T47D (cell line): ENCODE data around the gene KIF21A.
A peak's percentile ranks its signal among the peaks of the same experiment; 100 is the strongest.
"Not testable (repeated sequence)": the region's sequence is repeated elsewhere in the genome, so short reads cannot be mapped to it uniquely, and the experiment has no call there.

Experiments
- DNase-seq, 2 experiments: peaks; one replicate each; pipeline versions ENCODE4 v3.0.0 to v3.0.0-alpha.2; 2011 to 2012; ENCODE audit warnings: low read depth in 1 of 2, low spot score in 1 of 2
- JUND ChIP-seq: IDR thresholded peaks from 2 replicates; pipeline ENCODE4 v1.6.1; 2012; ENCODE audit warnings: low read depth
- in situ Hi-C: cut with HindIII; loops from 2 replicates; pipeline ENCODE4 v1.10.0; 2016; ENCODE audit warnings: low sequenced_read_pairs, low pct_unique_long_range_greater_than_20kb

KIF21A gene

DNA sequence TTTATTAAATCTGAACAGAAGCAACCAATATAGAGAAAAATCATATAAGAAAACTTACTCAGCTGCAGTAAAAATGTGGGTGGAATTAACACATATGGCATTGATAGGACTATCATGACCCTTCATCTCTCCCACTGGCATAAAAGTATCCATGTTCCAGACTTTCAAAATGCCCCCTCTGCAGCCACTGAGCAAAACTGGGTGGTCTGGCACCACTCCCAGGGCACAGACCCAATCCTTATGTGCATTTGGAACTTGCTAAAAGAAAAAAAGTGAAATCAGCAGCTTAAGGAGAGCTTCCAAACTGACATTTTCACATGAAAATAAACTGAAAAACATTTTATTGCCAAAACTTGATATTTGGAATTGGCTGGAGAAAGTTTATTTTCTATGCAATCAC, 141.5 kb downstream of the KIF21A start:
- TF ChIP-seq JUND, result no peak
- no peak for DNase-seq
- in situ Hi-C loops, result no loop called here

GRCh38 chr12:39300799-39301198, 142.1 kb downstream of the KIF21A start:
- in situ Hi-C loops, result no loop called here
- DNase-seq, result no peak
- TF ChIP-seq JUND, result no peak

DNA sequence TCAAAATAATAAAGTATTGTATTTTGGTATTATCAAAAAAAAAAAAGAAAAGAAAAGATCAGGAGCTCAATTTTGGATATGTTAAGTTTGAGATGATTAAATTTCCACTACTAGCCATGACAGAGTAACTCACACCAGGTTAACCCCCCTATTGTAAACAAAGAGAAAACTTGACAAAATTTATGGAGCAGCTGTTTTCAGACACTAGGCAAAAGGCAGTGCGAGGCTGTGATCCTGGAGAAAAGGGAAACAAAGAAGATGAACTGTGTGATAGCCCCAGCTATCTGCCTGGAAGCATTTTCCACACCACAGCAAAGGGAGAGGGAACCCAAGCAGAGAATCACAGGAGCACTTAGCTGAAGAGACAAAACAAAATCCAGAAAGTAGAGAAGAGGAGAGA, 145.0 kb downstream of the KIF21A start:
- in situ Hi-C loops, result no loop called here
- no peak for DNase-seq
- no peak for TF ChIP-seq JUND

- in situ Hi-C loops, result no loop called here
- no peak for DNase-seq
- no peak for TF ChIP-seq JUND
These were observed 146.4 kb downstream of the KIF21A start for GRCh38 chr12:39296496-39296895.

GRCh38 chr12:39295593-39295992, 147.3 kb downstream of the KIF21A start:
- in situ Hi-C loops, DNase-seq: not testable (repeated sequence)

- DNase-seq, result no peak
- in situ Hi-C loops, result no loop called here
- no peak for TF ChIP-seq JUND
These were observed 148.2 kb downstream of the KIF21A start for GRCh38 chr12:39294715-39295114.

- DNase-seq, result no peak
- in situ Hi-C loops, result no loop called here
- no peak for TF ChIP-seq JUND
These were observed 150.7 kb downstream of the KIF21A start for GRCh38 chr12:39292125-39292630.

- TF ChIP-seq JUND, result no peak
These were observed 155.1 kb downstream of the KIF21A start for GRCh38 chr12:39287817-39288216.

GRCh38 chr12:39287409-39287808, 155.5 kb downstream of the KIF21A start:
- no peak for DNase-seq
- no peak for TF ChIP-seq JUND
- in situ Hi-C loops, result no loop called here

More at GRCh38 chr12:39287817-39288216, 155.1 kb downstream of the KIF21A start:
- in situ Hi-C loops, result no loop called here
- no peak for DNase-seq

- in situ Hi-C loops, result no loop called here
- no peak for DNase-seq
- no peak for TF ChIP-seq JUND
These were observed 164.5 kb downstream of the KIF21A start for GRCh38 chr12:39278426-39278825.

DNA sequence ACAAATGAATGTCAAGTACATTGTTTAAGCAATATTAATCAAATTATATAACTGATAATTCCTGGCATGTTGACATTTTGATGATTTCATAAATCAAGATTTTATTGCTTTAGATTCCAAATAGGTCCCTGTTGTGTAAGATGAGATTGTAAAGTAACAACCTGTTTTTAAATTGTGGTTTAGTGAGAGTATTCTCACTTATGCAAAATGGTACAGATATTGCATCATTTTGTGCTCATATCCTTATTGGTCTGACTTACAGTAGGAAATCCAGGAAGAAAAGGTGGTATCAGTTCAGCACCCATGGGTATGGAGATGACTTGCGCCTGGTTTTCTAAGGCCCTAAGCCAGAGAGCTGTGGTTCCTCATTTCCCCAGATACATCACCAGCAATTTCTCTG, 165.5 kb downstream of the KIF21A start:
- in situ Hi-C loops, result no loop called here
- no peak for TF ChIP-seq JUND
- DNase-seq, result no peak

GRCh38 chr12:39275846-39276245, 167.1 kb downstream of the KIF21A start:
- no peak for DNase-seq
- TF ChIP-seq JUND, result no peak
- in situ Hi-C loops, result no loop called here

DNA sequence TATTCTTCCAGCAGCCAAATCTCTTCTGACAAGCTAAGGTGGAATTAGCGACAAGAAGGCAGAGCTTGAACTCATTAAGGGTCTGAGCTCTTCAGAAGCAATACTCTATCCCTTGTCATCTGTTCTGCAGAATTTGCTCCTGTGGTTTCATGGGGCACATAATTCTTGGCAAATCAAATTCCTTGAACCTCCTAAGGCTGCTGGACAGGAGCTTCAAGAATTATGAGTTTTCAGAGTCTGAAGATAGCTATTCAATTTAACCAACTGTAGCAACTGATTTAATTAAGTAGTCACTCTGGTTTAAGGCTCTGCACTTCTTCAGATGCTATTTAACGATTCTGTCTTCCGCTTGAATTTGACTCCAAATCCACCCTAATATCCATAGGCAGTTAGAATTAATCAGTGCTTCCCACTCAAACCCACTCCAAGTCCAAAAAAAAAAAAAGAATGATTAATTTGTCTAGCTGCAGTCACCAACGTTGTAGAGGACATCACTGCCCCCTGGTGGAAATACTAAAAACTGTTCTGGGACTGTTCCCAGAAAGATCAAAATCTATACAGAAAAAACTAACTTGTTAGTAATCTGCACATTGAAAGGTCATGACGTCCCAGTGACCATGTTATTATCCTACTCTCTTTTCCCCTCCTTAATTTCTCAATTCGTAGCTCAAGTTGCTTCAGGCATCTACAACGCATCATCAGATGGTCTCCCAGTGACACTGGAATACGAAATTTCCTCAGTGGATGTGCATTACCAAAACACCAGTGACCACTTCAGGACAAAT, 169.9 kb downstream of the KIF21A start:
- TF ChIP-seq JUND, result no peak
- peak; percentile 8 to 70 for DNase-seq
- in situ Hi-C loops, result no loop called here

DNA sequence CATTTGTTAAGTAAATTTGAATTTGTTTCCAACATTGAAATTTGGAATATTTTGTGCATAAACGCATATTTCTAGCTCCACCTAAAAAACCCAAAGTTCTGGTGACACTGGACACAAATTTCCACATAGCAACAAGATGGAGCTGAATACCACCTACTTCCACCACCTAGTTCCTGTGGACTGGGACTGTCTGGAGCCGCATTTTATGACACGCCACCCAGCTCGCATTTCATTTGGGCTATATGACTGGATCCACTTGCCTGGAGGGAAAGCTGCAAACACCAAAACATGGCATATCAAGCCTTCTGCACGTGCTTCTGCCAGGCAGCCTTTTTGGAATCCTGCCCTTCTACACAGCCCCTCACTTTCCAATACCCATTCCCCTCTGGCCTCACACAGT, 173.4 kb downstream of the KIF21A start:
- DNase-seq, result no peak
- no peak for TF ChIP-seq JUND
- in situ Hi-C loops, result no loop called here
